Cardiac muscle cell (in vitro differentiated cells and primary cell): Measurements from ENCODE around the gene C3orf20. TPM values are rescaled to one million over a fixed set of nuclear protein-coding genes. Genes with fewer than 3 reads are reported as not detected.

ENCODE experiments used
- DNase-seq, 2 donors: peaks; one replicate each; pipeline versions ENCODE4 v3.0.0 to v3.0.0-alpha.2; 2010 to 2017; ENCODE audit warnings: low read depth in 1 of 2, low spot score in 1 of 2
- H3K27ac ChIP-seq: fragments of 200-600 bp; sonication (generic); 2 replicates; pipeline ENCODE4 v1.5.1; 2016
- H3K27me3 ChIP-seq: fragments of 200-600 bp; sonication (generic); 2 replicates; pipeline ENCODE4 v1.6.0; 2016; ENCODE audit warnings: control low read depth
- H3K36me3 ChIP-seq: fragments of 200-600 bp; sonication (generic); 2 replicates; pipeline ENCODE4 v1.5.1; 2016; ENCODE audit warnings: control low read depth
- H3K4me1 ChIP-seq: fragments of 200-600 bp; sonication (generic); 2 replicates; pipeline ENCODE4 v1.8.1; 2017; ENCODE audit warnings: low read depth, mild to moderate bottlenecking, mixed run types
- H3K4me3 ChIP-seq: fragments of 200-600 bp; sonication (generic); 2 replicates; pipeline ENCODE4 v1.5.1; 2016; ENCODE audit warnings: mild to moderate bottlenecking
- H3K9me3 ChIP-seq: fragments of 200-600 bp; sonication (generic); 2 replicates; pipeline ENCODE4 v1.5.1; 2017; ENCODE audit warnings: low read depth, mild to moderate bottlenecking, control low read depth
- polyA plus RNA-seq: library from polyadenylated mRNA; unstranded; fragments of >200 nt; fragmentation: Nextera tagmentation; extraction: Ambion mirVana; gene quantifications from 2 replicates; pipeline ENCODE4 v1.2.1, GENCODE V29; 2016
- total RNA-seq: library from RNA; depleted of rRNA; stranded (reverse); fragments of >200 nt; gene quantifications from 2 replicates; pipeline ENCODE4 v1.2.3, GENCODE V29; 2016
- TF ChIP-seq, protein P1 (sequence below): IDR thresholded peaks from 2 replicates; pipeline ENCODE4 v1.5.1; 2012; ENCODE audit warnings: low read depth, mild to moderate bottlenecking, low read length

Gene C3orf20
- total and polyA plus RNA-seq, 2 experiments from 2014 or later, result 0.21 TPM; not detected in 1

DNA sequence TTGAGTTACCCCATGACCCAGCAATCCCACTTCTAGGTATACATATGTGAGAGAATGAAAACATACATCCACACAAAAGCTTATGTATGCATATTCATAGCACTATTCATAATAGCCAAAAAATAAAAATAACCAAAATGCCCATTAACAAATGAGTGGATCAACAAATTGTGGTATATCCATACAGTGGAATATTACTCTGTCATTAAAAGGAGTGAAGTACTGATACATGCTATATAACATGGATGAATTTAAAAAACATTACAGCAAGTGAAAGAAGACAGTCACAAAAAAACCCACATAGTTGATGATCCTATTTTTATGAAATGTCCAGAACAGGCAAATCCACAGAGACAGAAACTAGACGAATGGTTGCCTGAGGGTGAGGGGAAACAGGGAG lies 5.2 kb downstream of the C3orf20 start:
- Histone ChIP-seq H3K4me3 (no peak overlapping the region), H3K9me3 (peaks cover 3% of the 10 kb centered on the region), H3K4me1 (no peaks in the 10 kb centered on the region), H3K27ac (no peak overlapping the region), H3K27me3 (no peaks in the 10 kb centered on the region), H3K36me3 (no peaks in the 10 kb centered on the region)
- no peak for DNase-seq
- TF ChIP-seq, protein P1, sequence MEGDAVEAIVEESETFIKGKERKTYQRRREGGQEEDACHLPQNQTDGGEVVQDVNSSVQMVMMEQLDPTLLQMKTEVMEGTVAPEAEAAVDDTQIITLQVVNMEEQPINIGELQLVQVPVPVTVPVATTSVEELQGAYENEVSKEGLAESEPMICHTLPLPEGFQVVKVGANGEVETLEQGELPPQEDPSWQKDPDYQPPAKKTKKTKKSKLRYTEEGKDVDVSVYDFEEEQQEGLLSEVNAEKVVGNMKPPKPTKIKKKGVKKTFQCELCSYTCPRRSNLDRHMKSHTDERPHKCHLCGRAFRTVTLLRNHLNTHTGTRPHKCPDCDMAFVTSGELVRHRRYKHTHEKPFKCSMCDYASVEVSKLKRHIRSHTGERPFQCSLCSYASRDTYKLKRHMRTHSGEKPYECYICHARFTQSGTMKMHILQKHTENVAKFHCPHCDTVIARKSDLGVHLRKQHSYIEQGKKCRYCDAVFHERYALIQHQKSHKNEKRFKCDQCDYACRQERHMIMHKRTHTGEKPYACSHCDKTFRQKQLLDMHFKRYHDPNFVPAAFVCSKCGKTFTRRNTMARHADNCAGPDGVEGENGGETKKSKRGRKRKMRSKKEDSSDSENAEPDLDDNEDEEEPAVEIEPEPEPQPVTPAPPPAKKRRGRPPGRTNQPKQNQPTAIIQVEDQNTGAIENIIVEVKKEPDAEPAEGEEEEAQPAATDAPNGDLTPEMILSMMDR, result no peak

DNA sequence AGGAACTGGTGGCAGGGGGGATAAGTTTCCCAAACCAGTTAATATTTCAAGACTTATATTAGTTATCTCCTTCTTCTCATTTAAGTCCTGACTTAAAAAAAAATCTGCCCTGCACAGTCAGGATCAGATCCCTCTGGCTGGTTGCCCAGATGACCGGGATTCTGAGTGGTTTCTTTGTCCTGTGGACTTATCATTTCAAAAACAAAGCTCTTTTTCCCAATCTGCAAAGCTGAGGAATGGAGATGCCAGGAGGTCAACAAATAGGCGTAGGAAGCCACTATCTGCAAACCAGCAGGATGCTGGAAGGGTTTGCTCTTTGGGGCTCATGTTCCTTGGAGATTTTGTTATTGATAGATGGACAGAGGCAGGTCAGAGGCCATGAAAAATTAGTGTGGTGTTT lies 5.8 kb downstream of the C3orf20 start:
- peak in 1 of 2 donors; percentile 85 for DNase-seq
- TF ChIP-seq, protein P1, result no peak

DNA sequence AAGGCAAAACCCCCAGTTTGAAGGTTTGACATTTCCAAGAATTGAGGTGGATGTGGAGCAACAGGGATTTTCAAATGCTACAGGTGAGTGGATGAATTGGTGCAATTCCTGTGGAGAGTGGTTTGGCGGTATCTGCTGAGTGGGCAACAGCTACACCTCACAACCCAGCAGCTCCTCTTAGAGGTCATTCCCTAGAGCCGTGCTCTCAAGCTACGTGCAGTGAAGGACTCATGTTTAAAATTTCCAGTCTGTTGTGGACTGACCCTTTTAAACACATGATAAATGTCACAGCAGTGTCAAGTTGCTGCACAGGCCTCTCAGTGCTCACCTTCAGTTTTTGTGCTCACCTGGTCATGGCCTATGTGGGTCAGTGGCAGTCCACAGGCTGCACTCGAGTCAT lies 9.5 kb downstream of the C3orf20 start:
- Histone ChIP-seq H3K9me3 (peaks cover 3% of the 10 kb centered on the region), H3K4me3 (no peak overlapping the region), H3K27me3 (no peaks in the 10 kb centered on the region), H3K27ac (no peak overlapping the region), H3K36me3 (no peaks in the 10 kb centered on the region), H3K4me1 (no peaks in the 10 kb centered on the region)
- DNase-seq, result no peak
- TF ChIP-seq, protein P1, result no peak

More for the DNA sequence above, 5.8 kb downstream of the C3orf20 start:
- no peak overlapping the region for H3K4me3 ChIP-seq
- H3K27me3 ChIP-seq, result no peaks in the 10 kb centered on the region
- no peaks in the 10 kb centered on the region for H3K36me3 ChIP-seq
- H3K4me1 ChIP-seq, result no peaks in the 10 kb centered on the region
- H3K9me3 ChIP-seq, result peaks cover 3% of the 10 kb centered on the region
- H3K27ac ChIP-seq, result no peak overlapping the region

DNA sequence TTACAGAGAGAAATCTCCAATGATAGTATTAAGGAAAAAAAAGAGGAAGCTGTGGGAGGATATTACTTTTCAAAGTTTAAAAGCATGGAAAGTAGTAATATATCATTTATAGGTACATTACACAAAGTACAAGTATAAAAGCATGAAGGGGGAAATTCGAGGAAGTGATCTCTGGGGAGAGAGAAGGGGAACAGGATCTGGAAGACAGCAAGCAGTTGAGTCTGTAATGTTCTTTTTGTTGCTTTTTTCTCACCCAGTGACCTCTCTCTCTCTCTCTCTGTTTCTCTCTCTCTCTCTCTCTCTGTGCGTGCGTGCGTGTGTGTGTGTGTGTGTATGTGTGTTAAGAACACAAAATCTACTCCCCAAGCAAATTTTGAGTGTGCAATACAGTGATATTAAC lies 10.2 kb downstream of the C3orf20 start:
- H3K4me3 ChIP-seq, result no peak overlapping the region
- no peak overlapping the region for H3K27ac ChIP-seq

DNA sequence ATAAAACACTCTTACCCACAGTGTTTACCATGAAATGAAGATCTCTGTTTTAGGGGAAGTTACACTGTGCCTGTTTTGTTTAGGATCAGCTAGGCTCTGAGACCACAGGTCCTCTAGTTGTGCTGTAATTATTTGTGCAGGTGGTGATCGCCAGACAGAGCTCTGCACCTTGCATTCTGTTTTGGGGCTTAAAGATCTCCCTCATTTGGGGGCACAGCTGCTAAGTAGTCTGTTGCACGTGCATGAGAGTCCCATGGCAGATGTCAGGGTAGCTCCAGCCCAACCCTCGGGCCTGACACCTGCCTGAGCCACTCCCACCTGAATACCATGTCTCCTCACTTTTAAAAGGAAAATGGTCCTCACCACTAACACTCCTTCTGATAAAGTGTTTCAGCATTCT lies 12.4 kb downstream of the C3orf20 start:
- Histone ChIP-seq H3K27me3 (no peaks in the 10 kb centered on the region), H3K4me1 (no peaks in the 10 kb centered on the region), H3K27ac (no peak overlapping the region), H3K4me3 (no peak overlapping the region), H3K9me3 (no peaks in the 10 kb centered on the region), H3K36me3 (no peaks in the 10 kb centered on the region)
- TF ChIP-seq, protein P1, result no peak
- DNase-seq, result no peak

More for the DNA sequence above, 10.2 kb downstream of the C3orf20 start:
- H3K4me1 ChIP-seq, result no peaks in the 10 kb centered on the region
- H3K36me3 ChIP-seq, result no peaks in the 10 kb centered on the region
- H3K27me3 ChIP-seq, result no peaks in the 10 kb centered on the region
- DNase-seq, result no peak
- TF ChIP-seq, protein P1, result no peak
- H3K9me3 ChIP-seq, result peaks cover 3% of the 10 kb centered on the region

DNA sequence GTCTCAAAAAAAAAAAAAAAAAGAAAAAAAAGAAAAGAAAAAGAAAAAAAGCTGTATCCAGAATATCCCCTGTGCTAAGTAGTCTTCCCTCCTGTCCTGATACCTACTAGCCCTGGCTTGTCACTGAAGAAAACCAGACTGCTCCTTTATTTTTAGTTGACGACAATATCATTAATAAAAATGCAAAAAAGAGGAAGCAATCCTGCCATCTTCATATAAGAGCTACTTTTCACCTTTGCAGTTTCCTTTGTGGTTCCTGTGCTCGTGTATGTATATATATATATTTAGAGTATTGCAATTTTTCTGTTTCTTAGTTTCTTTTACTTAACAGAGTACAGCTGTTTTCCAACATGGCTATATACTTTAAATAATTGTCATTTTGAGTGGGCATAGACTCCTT lies 13.6 kb downstream of the C3orf20 start:
- no peaks in the 10 kb centered on the region for H3K36me3 ChIP-seq
- DNase-seq, result no peak

More for the DNA sequence above, 13.6 kb downstream of the C3orf20 start:
- Histone ChIP-seq H3K27me3 (no peaks in the 10 kb centered on the region), H3K4me1 (no peaks in the 10 kb centered on the region), H3K4me3 (no peak overlapping the region), H3K27ac (no peak overlapping the region), H3K9me3 (no peaks in the 10 kb centered on the region)
- TF ChIP-seq, protein P1, result no peak
